ENCODE data around the gene ERBB3. TPM values are rescaled to one million over a fixed set of nuclear protein-coding genes. Genes with fewer than 3 reads are reported as not detected.

The ERBB3 gene
- total RNA-seq (1.4 TPM), polyA plus RNA-seq (4.3 TPM)
- long read RNA-seq, donor 1: 0 reads
- long read RNA-seq, donor 2: 0 reads
- long read RNA-seq, donor 3: 0 reads
- long read RNA-seq, donor 4: 0 reads
- long read RNA-seq, donor 5, partial matches to known transcripts: 5 of 9 reads
- long read RNA-seq, donor 5, other reads (novel, unspliced or antisense): 0 of 9 reads
- long read RNA-seq, donor 6: 0 reads
- long read RNA-seq, donor 7: 0 reads
- long read RNA-seq, donor 8: 0 reads
- long read RNA-seq, donor 9: 0 reads
- long read RNA-seq, donor 10: 0 reads

DNA sequence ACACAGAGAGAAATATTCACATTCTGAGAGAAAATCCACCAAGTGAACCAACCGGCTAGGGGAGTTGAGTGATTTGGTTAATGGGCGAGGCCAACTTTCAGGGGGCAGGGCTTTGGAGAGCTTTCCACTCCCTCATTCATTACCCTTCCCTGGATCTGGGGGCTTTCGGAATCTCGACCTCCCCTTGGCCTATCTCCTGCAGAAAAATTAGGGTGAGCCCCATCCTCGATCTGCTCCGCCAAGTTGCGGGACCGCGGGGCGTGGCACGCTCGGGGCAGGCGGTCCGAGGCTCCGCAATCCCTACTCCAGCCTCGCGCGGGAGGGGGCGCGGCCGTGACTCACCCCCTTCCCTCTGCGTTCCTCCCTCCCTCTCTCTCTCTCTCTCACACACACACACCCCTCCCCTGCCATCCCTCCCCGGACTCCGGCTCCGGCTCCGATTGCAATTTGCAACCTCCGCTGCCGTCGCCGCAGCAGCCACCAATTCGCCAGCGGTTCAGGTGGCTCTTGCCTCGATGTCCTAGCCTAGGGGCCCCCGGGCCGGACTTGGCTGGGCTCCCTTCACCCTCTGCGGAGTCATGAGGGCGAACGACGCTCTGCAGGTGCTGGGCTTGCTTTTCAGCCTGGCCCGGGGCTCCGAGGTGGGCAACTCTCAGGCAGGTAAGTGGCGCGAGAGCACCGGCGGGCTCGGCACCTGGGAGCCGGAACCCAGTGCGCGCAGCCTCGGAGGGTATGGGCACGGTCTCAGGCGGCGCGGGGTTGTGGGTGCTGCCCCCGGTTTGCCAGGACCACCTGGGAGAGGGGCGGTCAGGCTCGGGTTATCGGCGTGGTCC lies at the start of gene ERBB3:
ERBB3 (plus strand) TSS at position 443 of the 833 bp plus-strand sequence; CDS start at position 579, 136 bp downstream.
- Histone ChIP-seq H3K9me3 (ENCODE audit: control insufficient read depth in 2 of 2, insufficient read depth in 1 of 2, low read length in 1 of 2) (peaks cover 0 to 12% of the 10 kb centered on the region in 2 donors), H3K27ac (ENCODE audit: low read depth in 1 of 2, low read length in 1 of 2) (no peak within 1 kb of the TSS), H3K27me3 (ENCODE audit: control insufficient read depth in 2 of 2, insufficient read depth in 1 of 2, low read length in 1 of 2) (peaks cover 25 to 74% of the 10 kb centered on the region in 2 donors), H3K4me1 (ENCODE audit: control insufficient read depth in 2 of 2, insufficient read depth in 2 of 2, low read length in 2 of 2) (peaks cover 16 to 22% of the 10 kb centered on the region in 2 donors), H3K4me3 (ENCODE audit: low read length in 2 of 2) (peak within 1 kb of the TSS; percentile 39 to 53), H3K36me3 (ENCODE audit: control insufficient read depth in 2 of 2, insufficient read depth in 2 of 2, low read length in 1 of 2) (no peaks in the 10 kb centered on the region)
- peak in 2 of 9 donors; percentile 21 to 40 for DNase-seq (ENCODE audit: low read depth in 6 of 9, low spot score in 9 of 9)
- WGBS: 2% methylated on average over 59 of the region's 59 CpGs

DNA sequence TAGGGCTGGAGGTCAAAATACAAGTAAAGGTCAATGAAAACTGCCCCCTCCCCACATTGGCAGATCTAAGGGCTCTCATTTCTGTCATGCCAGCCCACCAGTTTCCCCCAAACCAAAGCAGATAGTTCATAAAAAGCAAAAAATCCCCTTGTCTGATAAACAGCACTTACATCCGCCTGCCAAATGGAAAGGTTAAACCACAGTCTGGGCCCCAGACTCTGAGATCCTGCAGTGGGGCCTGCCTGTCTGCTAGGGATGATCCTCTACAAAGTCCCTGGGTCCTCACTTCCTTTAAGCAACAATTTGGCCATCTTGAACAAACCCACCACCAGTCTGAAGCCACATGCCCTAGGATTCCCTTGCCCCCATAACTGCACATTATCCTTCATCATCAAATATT lies 48.0 kb upstream of the ERBB3 start:
- DNase-seq (ENCODE audit: low read depth in 6 of 9, low spot score in 9 of 9): peak in 1 of 9 donors; percentile 51
- Histone ChIP-seq H3K27ac (ENCODE audit: low read depth in 1 of 2, low read length in 1 of 2) (peak overlapping the region in 1 of 2 donors; percentile 52), H3K4me3 (ENCODE audit: low read length in 2 of 2) (no peak overlapping the region), H3K36me3 (ENCODE audit: control insufficient read depth in 2 of 2, insufficient read depth in 2 of 2, low read length in 1 of 2) (peaks cover 12 to 44% of the 10 kb centered on the region in 2 donors), H3K9me3 (ENCODE audit: control insufficient read depth in 2 of 2, insufficient read depth in 1 of 2, low read length in 1 of 2) (no peaks in the 10 kb centered on the region), H3K27me3 (ENCODE audit: control insufficient read depth in 2 of 2, insufficient read depth in 1 of 2, low read length in 1 of 2) (no peaks in the 10 kb centered on the region), H3K4me1 (ENCODE audit: control insufficient read depth in 2 of 2, insufficient read depth in 2 of 2, low read length in 2 of 2) (peaks cover 0 to 4% of the 10 kb centered on the region in 2 donors)
- WGBS: 94% methylated on average over 1 of the region's 1 CpG

DNA sequence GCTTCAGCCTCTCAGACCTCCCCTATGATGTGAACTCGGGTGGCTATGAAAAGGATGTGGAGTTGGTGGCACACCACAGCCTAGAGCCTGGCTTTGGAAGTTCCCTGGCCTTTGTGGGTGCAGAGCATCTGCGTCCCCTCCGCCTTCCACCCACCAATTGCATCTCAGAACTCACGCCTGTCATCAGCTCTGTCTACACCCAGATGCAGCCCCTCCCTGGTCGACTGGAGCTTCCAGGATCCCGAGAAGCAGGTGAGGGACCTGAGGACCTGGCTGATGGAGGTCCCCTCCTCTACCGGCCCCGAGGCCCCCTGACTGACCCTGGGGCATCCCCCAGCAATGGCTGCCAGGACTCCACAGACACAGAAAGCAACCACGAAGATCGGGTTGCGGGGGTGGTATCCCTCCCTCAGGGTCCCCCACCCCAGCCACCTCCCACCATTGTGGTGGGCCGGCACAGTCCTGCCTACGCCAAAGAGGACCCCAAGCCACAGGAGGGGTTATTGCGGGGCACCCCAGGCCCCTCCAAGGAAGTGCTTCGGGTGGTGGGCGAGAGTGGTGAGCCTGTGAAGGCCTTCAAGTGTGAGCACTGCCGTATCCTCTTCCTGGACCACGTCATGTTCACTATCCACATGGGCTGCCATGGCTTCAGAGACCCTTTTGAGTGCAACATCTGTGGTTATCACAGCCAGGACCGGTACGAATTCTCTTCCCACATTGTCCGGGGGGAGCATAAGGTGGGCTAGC lies 45.2 kb upstream of the ERBB3 start:
- peaks cover 3 to 38% of the 10 kb centered on the region in 2 donors for H3K36me3 ChIP-seq (ENCODE audit: control insufficient read depth in 2 of 2, insufficient read depth in 2 of 2, low read length in 1 of 2)

DNA sequence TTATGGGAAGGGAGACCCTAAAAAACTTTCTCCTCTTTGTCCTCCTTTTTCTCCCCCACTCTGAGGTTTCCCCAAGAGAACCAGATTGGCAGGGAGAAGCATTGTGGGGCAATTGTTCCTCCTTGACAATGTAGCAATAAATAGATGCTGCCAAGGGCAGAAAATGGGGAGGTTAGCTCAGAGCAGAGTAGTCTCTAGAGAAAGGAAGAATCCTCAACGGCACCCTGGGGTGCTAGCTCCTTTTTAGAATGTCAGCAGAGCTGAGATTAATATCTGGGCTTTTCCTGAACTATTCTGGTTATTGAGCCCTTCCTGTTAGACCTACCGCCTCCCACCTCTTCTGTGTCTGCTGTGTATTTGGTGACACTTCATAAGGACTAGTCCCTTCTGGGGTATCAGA lies 42.8 kb upstream of the ERBB3 start:
- DNase-seq (ENCODE audit: low read depth in 6 of 9, low spot score in 9 of 9): no peak
- H3K4me3 ChIP-seq (ENCODE audit: low read length in 2 of 2): no peak overlapping the region

More for the DNA sequence above, 45.2 kb upstream of the ERBB3 start:
- Histone ChIP-seq H3K4me1 (ENCODE audit: control insufficient read depth in 2 of 2, insufficient read depth in 2 of 2, low read length in 2 of 2) (peaks cover 0 to 10% of the 10 kb centered on the region in 2 donors), H3K27ac (ENCODE audit: low read depth in 1 of 2, low read length in 1 of 2) (no peak overlapping the region), H3K4me3 (ENCODE audit: low read length in 2 of 2) (no peak overlapping the region), H3K27me3 (ENCODE audit: control insufficient read depth in 2 of 2, insufficient read depth in 1 of 2, low read length in 1 of 2) (no peaks in the 10 kb centered on the region), H3K9me3 (ENCODE audit: control insufficient read depth in 2 of 2, insufficient read depth in 1 of 2, low read length in 1 of 2) (no peaks in the 10 kb centered on the region)
- WGBS: 93% methylated on average over 21 of the region's 21 CpGs
- no peak for DNase-seq (ENCODE audit: low read depth in 6 of 9, low spot score in 9 of 9)

DNA sequence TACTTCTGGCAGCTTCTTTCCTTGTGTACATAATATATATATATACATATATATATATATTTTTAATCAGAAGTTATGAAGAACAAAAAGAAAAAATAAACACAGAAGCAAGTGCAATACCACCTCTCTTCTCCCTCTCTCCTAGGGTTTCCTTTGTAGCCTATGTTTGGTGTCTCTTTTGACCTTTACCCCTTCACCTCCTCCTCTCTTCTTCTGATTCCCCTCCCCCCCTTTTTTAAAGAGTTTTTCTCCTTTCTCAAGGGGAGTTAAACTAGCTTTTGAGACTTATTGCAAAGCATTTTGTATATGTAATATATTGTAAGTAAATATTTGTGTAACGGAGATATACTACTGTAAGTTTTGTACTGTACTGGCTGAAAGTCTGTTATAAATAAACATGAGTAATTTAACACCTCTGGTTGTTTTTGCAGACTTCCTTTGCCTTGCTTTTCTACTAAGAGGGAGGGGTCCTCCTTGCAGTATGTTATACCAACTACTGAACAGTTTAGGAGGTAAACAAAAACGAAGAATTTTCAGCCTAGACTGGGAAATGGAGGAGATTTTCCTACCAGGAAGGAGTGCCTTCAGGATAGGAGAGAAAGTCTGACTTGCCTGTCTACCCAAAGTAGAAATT lies 41.8 kb upstream of the ERBB3 start:
- Histone ChIP-seq H3K9me3 (ENCODE audit: control insufficient read depth in 2 of 2, insufficient read depth in 1 of 2, low read length in 1 of 2) (no peaks in the 10 kb centered on the region), H3K27ac (ENCODE audit: low read depth in 1 of 2, low read length in 1 of 2) (peak overlapping the region in 1 of 2 donors; percentile 34), H3K4me1 (ENCODE audit: control insufficient read depth in 2 of 2, insufficient read depth in 2 of 2, low read length in 2 of 2) (peaks cover 5 to 21% of the 10 kb centered on the region in 2 donors), H3K36me3 (ENCODE audit: control insufficient read depth in 2 of 2, insufficient read depth in 2 of 2, low read length in 1 of 2) (peaks cover 3 to 32% of the 10 kb centered on the region in 2 donors), H3K27me3 (ENCODE audit: control insufficient read depth in 2 of 2, insufficient read depth in 1 of 2, low read length in 1 of 2) (no peaks in the 10 kb centered on the region), H3K4me3 (ENCODE audit: low read length in 2 of 2) (no peak overlapping the region)
- DNase-seq (ENCODE audit: low read depth in 6 of 9, low spot score in 9 of 9): no peak
- WGBS: 86% methylated on average over 2 of the region's 2 CpGs

More for the DNA sequence above, 42.8 kb upstream of the ERBB3 start:
- Histone ChIP-seq H3K9me3 (ENCODE audit: control insufficient read depth in 2 of 2, insufficient read depth in 1 of 2, low read length in 1 of 2) (no peaks in the 10 kb centered on the region), H3K36me3 (ENCODE audit: control insufficient read depth in 2 of 2, insufficient read depth in 2 of 2, low read length in 1 of 2) (peaks cover 3 to 35% of the 10 kb centered on the region in 2 donors), H3K27me3 (ENCODE audit: control insufficient read depth in 2 of 2, insufficient read depth in 1 of 2, low read length in 1 of 2) (no peaks in the 10 kb centered on the region), H3K27ac (ENCODE audit: low read depth in 1 of 2, low read length in 1 of 2) (no peak overlapping the region), H3K4me1 (ENCODE audit: control insufficient read depth in 2 of 2, insufficient read depth in 2 of 2, low read length in 2 of 2) (peaks cover 0 to 18% of the 10 kb centered on the region in 2 donors)
- 78% methylated on average over 2 of the region's 2 CpGs for WGBS

DNA sequence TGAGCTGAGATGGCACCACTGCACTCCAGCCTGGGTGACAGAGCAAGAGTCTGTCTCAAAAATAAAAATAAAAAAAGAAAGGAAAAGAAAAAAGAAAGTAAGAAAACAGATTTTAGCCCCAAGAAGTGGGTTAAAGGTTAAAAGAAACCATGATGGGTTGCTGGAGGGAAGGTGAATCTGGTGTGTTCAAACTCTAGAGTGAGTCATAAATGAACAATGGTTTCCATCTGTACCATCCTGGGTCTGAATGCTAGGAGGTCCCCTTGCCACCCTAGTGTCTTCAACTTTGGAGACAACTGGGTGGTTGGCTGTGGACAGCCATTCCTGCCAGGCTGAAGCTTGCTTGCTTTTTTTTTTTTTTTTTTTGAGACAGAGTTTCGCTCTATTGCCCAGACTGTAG lies 39.8 kb upstream of the ERBB3 start:
- DNase-seq (ENCODE audit: low read depth in 6 of 9, low spot score in 9 of 9): no peak
- Histone ChIP-seq H3K9me3 (ENCODE audit: control insufficient read depth in 2 of 2, insufficient read depth in 1 of 2, low read length in 1 of 2) (no peaks in the 10 kb centered on the region), H3K4me1 (ENCODE audit: control insufficient read depth in 2 of 2, insufficient read depth in 2 of 2, low read length in 2 of 2) (peaks cover 8 to 26% of the 10 kb centered on the region in 2 donors), H3K27me3 (ENCODE audit: control insufficient read depth in 2 of 2, insufficient read depth in 1 of 2, low read length in 1 of 2) (no peaks in the 10 kb centered on the region), H3K27ac (ENCODE audit: low read depth in 1 of 2, low read length in 1 of 2) (no peak overlapping the region), H3K4me3 (ENCODE audit: low read length in 2 of 2) (no peak overlapping the region), H3K36me3 (ENCODE audit: control insufficient read depth in 2 of 2, insufficient read depth in 2 of 2, low read length in 1 of 2) (peaks cover 17 to 39% of the 10 kb centered on the region in 2 donors)
- 100% methylated on average over 1 of the region's 1 CpG for WGBS

DNA sequence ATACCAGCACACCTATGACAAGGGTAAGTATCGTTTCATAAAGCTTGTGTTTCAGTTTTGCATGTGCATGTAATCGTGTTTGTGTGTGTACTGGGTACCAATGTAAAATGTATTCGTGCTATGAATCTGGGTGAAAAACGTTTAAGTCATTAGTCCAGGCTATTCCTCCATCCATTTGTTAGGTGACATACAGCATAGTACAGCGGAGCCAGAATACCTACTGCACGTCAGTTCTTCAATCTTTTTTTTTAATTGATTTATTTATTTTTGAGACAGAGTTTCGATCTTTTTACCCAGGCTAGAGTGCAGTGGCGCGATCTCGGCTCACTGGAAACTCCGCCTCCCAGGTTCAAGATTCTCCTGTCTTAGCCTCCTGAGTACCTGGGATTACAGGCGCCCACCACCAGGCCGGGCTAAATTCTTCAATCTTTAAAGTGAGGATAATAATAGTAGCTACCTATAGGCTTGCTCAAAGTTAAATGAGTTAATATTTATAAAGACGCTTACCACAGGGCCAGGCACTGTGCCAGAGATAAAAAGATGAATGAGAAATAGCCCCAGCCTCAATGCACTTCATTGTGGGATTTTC lies 38.9 kb upstream of the ERBB3 start:
- Histone ChIP-seq H3K27me3 (ENCODE audit: control insufficient read depth in 2 of 2, insufficient read depth in 1 of 2, low read length in 1 of 2) (no peaks in the 10 kb centered on the region), H3K9me3 (ENCODE audit: control insufficient read depth in 2 of 2, insufficient read depth in 1 of 2, low read length in 1 of 2) (no peaks in the 10 kb centered on the region), H3K36me3 (ENCODE audit: control insufficient read depth in 2 of 2, insufficient read depth in 2 of 2, low read length in 1 of 2) (peaks cover 22 to 40% of the 10 kb centered on the region in 2 donors), H3K4me1 (ENCODE audit: control insufficient read depth in 2 of 2, insufficient read depth in 2 of 2, low read length in 2 of 2) (peaks cover 8 to 26% of the 10 kb centered on the region in 2 donors), H3K4me3 (ENCODE audit: low read length in 2 of 2) (peak overlapping the region; percentile 76 to 92), H3K27ac (ENCODE audit: low read depth in 1 of 2, low read length in 1 of 2) (peak overlapping the region; percentile 80 to 84)
- 86% methylated on average over 14 of the region's 14 CpGs for WGBS
- no peak for DNase-seq (ENCODE audit: low read depth in 6 of 9, low spot score in 9 of 9)

Measured in thymus (tissue), 14 donors.